Raji (cell line): Measurements from ENCODE around the gene SLC12A8.

Experiments
- POLR2A ChIP-seq: IDR thresholded peaks from 2 replicates; pipeline ENCODE4 v1.6.1; 2011; ENCODE audit warnings: low read depth, low read length, control low read depth; ENCODE audit not compliant: insufficient read depth

Gene SLC12A8

DNA sequence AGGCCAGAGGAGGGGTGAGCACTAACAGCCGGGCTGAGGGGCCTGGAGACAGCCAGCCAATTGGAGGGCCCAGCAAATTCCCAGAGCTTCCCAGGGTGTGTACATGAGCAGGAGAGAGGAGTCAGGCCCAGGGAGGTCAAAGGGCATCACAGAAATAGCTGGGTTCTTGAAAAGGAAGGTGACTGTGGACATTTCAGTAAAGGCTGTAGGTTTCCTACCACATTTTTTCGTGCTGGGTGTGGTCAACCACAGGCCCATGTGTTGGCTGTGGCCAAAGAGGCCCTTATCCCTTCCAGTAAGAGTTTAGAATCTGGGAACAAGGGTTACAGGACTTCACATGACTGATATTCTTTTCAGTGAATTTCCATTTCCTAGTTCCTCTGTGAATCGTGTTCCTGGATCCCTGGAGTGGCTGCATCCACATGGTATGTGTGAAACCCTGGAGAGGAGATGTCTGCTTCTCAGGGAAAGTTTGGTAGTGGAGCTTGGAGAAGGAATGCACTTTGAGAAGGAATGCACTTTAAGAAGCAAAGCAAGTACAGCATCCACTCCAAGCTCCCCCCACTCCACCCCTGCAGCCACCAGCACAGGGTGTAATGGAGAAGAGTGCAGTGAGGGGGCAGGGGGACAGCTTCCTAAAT, 83.6 kb downstream of the SLC12A8 start:
- TF ChIP-seq POLR2A: no peak

- TF ChIP-seq POLR2A: no peak
These were observed 86.2 kb downstream of the SLC12A8 start for GRCh38 chr3:125126323-125126722.

DNA sequence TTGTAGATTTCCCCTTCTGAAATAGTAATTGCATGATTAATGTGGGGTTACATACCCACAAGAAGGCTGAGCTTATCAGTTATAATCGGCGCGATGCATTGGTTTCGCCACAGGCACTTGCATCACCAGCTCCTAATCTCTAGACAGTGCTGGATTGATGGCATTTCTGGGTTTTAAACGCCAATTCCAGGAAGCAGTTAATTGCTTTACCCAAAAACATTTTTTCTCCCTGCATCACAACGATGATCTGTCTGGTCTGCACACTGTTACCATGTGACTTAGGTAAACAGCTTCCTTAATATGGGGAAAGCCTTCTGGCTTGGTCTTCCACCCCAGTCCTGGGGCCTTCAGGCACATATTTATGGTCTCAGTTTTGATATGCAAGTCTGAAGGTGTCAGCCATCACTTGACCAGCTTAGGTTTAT, 86.7 kb downstream of the SLC12A8 start:
- TF ChIP-seq POLR2A: no peak

- no peak for TF ChIP-seq POLR2A
These were observed 88.9 kb downstream of the SLC12A8 start for GRCh38 chr3:125123451-125124305.

DNA sequence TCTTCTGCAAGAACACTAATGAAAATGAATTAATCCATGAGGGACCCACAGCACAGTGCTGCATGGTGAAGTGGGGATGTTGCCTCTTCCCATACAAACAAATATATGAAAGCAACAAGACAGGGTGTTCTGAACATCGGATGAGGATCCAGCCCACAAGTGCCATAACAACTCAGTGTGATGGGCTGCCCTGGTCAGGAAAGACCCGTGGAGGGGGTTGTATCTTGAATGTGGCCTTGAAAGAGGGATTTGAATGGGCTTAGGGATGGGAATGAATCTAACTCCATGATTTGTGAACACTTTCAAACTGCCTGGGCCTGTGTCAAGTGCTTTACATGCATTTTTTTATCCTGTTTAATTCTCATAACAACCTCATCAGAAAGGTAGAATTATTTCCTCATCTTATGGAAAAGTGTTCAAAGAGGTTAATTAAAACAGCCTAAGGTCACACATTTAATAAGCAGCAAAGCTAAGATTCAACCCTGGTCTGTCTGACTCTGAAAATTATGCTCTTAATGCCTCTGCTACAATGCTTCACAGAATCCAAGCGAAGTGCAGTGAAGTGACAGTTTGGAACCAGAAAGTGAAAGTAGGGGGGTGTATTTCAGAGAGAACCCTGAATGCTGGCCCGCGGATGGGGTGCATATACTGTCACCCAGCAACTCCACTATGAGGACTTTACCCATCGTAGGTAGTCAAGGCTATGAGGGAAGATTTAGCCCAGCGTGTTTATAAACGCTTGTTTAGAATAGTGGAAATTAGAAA, 91.1 kb downstream of the SLC12A8 start:
- TF ChIP-seq POLR2A: no peak

GRCh38 chr3:125120379-125121122, 92.0 kb downstream of the SLC12A8 start:
- no peak for TF ChIP-seq POLR2A

GRCh38 chr3:125119752-125120378, 92.7 kb downstream of the SLC12A8 start:
- no peak for TF ChIP-seq POLR2A

DNA sequence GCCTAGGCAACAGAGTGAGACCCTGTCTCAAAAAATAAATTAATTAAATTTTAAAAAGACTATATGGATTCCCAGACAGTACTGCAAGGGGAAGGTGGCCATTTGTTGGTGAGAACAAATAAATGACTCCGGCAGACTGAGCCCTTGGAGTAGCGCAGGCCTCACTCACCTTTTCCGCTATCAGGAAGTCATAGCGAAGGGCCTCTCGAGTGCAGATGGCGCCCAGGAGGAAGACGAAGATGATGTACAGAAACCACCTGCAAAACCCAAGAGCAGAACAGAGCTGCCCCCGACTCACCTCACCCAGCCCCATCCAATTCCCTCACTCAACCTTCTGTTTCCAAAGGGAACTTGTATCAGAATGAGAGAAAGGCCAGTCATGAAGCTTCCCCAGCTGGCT, 93.9 kb downstream of the SLC12A8 start:
- no peak for TF ChIP-seq POLR2A

GRCh38 chr3:125117631-125118191, 94.8 kb downstream of the SLC12A8 start:
- TF ChIP-seq POLR2A: no peak

GRCh38 chr3:125116311-125117080, 96.1 kb downstream of the SLC12A8 start:
- TF ChIP-seq POLR2A: no peak

DNA sequence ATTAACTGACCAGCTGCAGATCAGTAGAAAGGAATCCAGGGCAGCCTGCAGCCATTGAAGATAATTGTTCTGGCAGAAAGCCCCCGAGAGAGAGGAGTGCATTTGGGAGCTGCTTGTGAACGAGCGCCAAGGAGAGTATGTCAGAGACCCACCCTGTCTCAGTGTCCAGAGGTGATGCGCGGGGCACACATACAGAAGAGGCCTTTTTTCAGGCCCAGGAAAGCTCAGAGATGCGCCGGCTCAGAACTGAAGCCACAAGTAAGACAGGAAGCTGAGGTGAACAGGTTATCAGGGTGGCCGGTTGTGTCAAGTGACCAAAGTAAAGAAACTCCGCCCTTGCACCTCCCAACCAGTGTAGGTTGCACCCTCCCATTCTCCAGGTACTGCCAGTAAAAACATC, 96.9 kb downstream of the SLC12A8 start:
- no peak for TF ChIP-seq POLR2A

DNA sequence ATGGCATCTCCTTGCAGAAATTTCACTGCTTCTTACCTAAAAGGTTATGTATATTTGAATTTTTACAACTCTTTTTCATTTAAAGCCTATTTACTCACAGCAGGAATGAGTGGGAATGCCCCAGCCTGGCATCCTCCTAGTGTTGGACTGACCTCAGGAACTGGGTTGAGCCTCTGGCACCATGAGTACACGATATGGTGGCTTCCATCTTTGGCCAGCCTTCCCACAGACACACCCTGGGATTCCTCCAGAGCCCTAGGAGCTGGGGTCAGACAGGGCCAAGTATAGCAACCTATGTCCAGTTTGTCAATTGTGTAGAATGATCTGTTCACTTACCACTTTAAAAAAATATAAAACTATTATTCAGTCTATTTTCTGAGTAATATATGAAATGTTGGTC, 99.6 kb downstream of the SLC12A8 start:
- TF ChIP-seq POLR2A: no peak

DNA sequence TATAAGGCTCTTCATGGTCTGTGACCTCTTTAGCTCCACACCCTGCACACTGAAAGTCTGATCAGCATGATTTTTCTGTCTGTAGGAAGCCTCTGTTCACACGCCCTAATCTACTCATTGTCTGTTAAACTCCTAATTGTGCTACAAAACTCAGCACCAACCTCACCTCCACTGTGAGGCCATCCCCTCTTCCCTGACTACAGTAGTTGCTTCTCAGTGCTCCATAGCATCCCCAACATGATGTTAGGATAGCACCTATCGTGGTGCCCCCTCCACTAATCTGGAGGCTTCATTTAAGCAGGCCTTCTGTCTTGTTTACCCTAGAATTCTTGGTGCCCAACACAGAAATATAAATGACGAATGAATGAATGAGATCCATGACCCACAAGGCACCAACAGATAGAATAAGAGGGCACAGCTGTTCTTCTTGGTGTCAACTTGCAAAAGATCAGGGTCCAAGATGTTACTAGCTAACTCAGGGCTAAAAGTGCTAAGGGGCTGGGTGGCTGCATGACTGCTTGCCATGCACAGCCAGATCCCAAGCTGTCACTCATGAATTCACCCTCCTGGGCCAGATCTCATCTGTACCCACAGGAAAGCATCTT, 101.6 kb downstream of the SLC12A8 start:
- no peak for TF ChIP-seq POLR2A
